OCI-LY3 (cell line): ENCODE measurements around the gene NQO1.

Experiments
- CTCF ChIP-seq: fragments of 200-600, 300-600 bp; sonication (generic); IDR thresholded peaks from 2 replicates; pipeline ENCODE4 v1.5.1; 2014; ENCODE audit warnings: antibody characterized with exemption, low read length, low read depth
- EZH2phosphoT487 ChIP-seq: fragments of 200-600 bp; shearing (Covaris generic); IDR thresholded peaks from 2 replicates; pipeline ENCODE4 v1.6.1; 2018; ENCODE audit warnings: antibody characterized with exemption, mixed run types, low read depth

- TF ChIP-seq CTCF (no peak), EZH2phosphoT487 (no peak)
Measured at GRCh38 chr16:69660166-69660565, 66.2 kb downstream of the NQO1 start.
